HepG2 (cell line): ENCODE measurements around the gene MAT2A. TPM values are rescaled to one million over a fixed set of nuclear protein-coding genes. Genes with fewer than 3 reads are reported as not detected.

ENCODE experiments used
- EED ChIP-seq: sonication (generic); formaldehyde crosslinking; IDR thresholded peaks from 2 replicates; pipeline ENCODE4 v1.5.0; 2020; ENCODE audit warnings: mild to moderate bottlenecking, missing genetic modification reagents
- FLYWCH1 ChIP-seq: sonication (generic); formaldehyde crosslinking; IDR thresholded peaks from 2 replicates; pipeline ENCODE4 v1.8.1; 2023; ENCODE audit warnings: mild to moderate bottlenecking, missing genetic modification reagents
- HCFC1 ChIP-seq: fragments of 150-350 bp; IDR thresholded peaks from 2 replicates; pipeline ENCODE4 v1.6.1; 2014; ENCODE audit warnings: low read depth, low read length
- HIVEP1 ChIP-seq: sonication (generic); formaldehyde crosslinking; IDR thresholded peaks from 2 replicates; pipeline ENCODE4 v1.4.0; 2020; ENCODE audit warnings: mild to moderate bottlenecking, missing genetic modification reagents
- HNRNPK ChIP-seq: fragments of 200-400 bp; formaldehyde crosslinking; IDR thresholded peaks from 2 replicates; pipeline ENCODE4 v1.6.1; 2018; ENCODE audit warnings: low read length, low read depth, moderate library complexity, mild to moderate bottlenecking; ENCODE audit not compliant: poor library complexity, severe bottlenecking
- MIXL1 ChIP-seq: IDR thresholded peaks from 2 replicates; pipeline ENCODE4 v1.6.1; 2016
- NFATC3 ChIP-seq: sonication (generic); formaldehyde crosslinking; IDR thresholded peaks from 2 replicates; pipeline ENCODE4 v1.5.1; 2020; ENCODE audit warnings: mild to moderate bottlenecking, missing genetic modification reagents
- NFE2L2 ChIP-seq: fragments of 150-350 bp; IDR thresholded peaks from 2 replicates; pipeline ENCODE4 v1.6.1; 2014; ENCODE audit warnings: low read length
- PHB2 ChIP-seq: fragments of 450-650 bp; IDR thresholded peaks from 2 replicates; pipeline ENCODE4 v1.6.1; 2018; ENCODE audit not compliant: partially characterized antibody
- SP1 ChIP-seq, 2 experiments: fragments of 450-650 bp in 1 of 2; sonication (generic) in 1 of 2; formaldehyde crosslinking in 1 of 2; IDR thresholded peaks; 2 replicates each; pipeline versions ENCODE4 v1.4.0 to v1.6.1; 2016 to 2020; ENCODE audit warnings: missing genetic modification reagents in 1 of 2
- TRIM24 ChIP-seq: sonication (generic); formaldehyde crosslinking; IDR thresholded peaks from 2 replicates; pipeline ENCODE4 v1.8.0; 2022; ENCODE audit warnings: mild to moderate bottlenecking, missing genetic modification reagents
- WIZ ChIP-seq: sonication (generic); formaldehyde crosslinking; IDR thresholded peaks from 2 replicates; pipeline ENCODE4 v1.5.1; 2020; ENCODE audit warnings: mild to moderate bottlenecking, missing genetic modification reagents
- ZFP91 ChIP-seq: sonication (generic); formaldehyde crosslinking; IDR thresholded peaks from 2 replicates; pipeline ENCODE4 v1.9.0; 2022; ENCODE audit warnings: missing genetic modification reagents, mild to moderate bottlenecking, borderline replicate concordance
- ZIK1 ChIP-seq: sonication (generic); formaldehyde crosslinking; IDR thresholded peaks from 2 replicates; pipeline ENCODE4 v1.5.0; 2020; ENCODE audit warnings: mild to moderate bottlenecking, low read depth, missing genetic modification reagents, borderline replicate concordance
- ZNF660 ChIP-seq: sonication (generic); formaldehyde crosslinking; IDR thresholded peaks from 2 replicates; pipeline ENCODE4 v1.5.1; 2020; ENCODE audit warnings: mild to moderate bottlenecking, low read depth, missing genetic modification reagents, borderline replicate concordance
- ZNF749 ChIP-seq: sonication (generic); formaldehyde crosslinking; IDR thresholded peaks from 2 replicates; pipeline ENCODE4 v1.8.0; 2022; ENCODE audit warnings: mild to moderate bottlenecking, missing genetic modification reagents, moderate library complexity, borderline replicate concordance
- ZNF775 ChIP-seq: sonication (generic); formaldehyde crosslinking; IDR thresholded peaks from 2 replicates; pipeline ENCODE4 v1.4.0; 2020; ENCODE audit warnings: missing genetic modification reagents, mild to moderate bottlenecking, moderate library complexity, borderline replicate concordance
- ZNF878 ChIP-seq: sonication (generic); formaldehyde crosslinking; IDR thresholded peaks from 2 replicates; pipeline ENCODE4 v1.8.1; 2023; ENCODE audit warnings: mild to moderate bottlenecking, missing genetic modification reagents, moderate library complexity
- ZSCAN12 ChIP-seq: sonication (generic); formaldehyde crosslinking; IDR thresholded peaks from 2 replicates; pipeline ENCODE4 v1.9.0; 2021; ENCODE audit warnings: mild to moderate bottlenecking, missing genetic modification reagents
- polyA plus RNA-seq, 8 experiments: library from polyadenylated mRNA; depleted of rRNA in 3 of 8; stranded (reverse) in 7 of 8; unstranded in 1 of 8; fragments of >200 nt; fragmentation: Illumina TruSeq in 4 of 8; extraction: Trizol in 4 of 8; gene quantifications; 2 replicates each; pipeline versions ENCODE4 v1.2.1 to v1.2.3, GENCODE V29; 2011 to 2016; ENCODE audit warnings: low read depth in 4 of 8, missing spikeins in 1 of 8, mixed read lengths in 1 of 8; ENCODE audit not compliant: insufficient read depth in 1 of 8
- total RNA-seq, 5 experiments: library from RNA; depleted of rRNA; stranded (reverse); fragments of >200 nt; fragmentation: Illumina TruSeq; extraction: Trizol; gene quantifications; 2 replicates each; pipeline ENCODE4 v1.2.3, GENCODE V29; 2016; ENCODE audit warnings: low read depth in 1 of 5
- TF ChIP-seq, protein P1 (sequence below): fragments of 450-650 bp; IDR thresholded peaks from 2 replicates; pipeline ENCODE4 v1.6.1; 2017; ENCODE audit warnings: mild to moderate bottlenecking
- TF ChIP-seq, protein P2 (sequence below): sonication (generic); formaldehyde crosslinking; IDR thresholded peaks from 2 replicates; pipeline ENCODE4 v1.8.0; 2022; ENCODE audit warnings: mild to moderate bottlenecking, missing genetic modification reagents; ENCODE audit not compliant: insufficient replicate concordance
- TF ChIP-seq, protein P3 (sequence below): IDR thresholded peaks from 2 replicates; pipeline ENCODE4 v1.6.1; 2016; ENCODE audit warnings: missing compliant biosample characterization, missing genetic modification reagents, borderline replicate concordance

The MAT2A gene
- total and polyA plus RNA-seq, 2 of the 13 experiments (the other 11 are each of a cell fraction or from before 2014, with no cell fraction given) = 155 to 331 TPM

- TF ChIP-seq, protein P1, sequence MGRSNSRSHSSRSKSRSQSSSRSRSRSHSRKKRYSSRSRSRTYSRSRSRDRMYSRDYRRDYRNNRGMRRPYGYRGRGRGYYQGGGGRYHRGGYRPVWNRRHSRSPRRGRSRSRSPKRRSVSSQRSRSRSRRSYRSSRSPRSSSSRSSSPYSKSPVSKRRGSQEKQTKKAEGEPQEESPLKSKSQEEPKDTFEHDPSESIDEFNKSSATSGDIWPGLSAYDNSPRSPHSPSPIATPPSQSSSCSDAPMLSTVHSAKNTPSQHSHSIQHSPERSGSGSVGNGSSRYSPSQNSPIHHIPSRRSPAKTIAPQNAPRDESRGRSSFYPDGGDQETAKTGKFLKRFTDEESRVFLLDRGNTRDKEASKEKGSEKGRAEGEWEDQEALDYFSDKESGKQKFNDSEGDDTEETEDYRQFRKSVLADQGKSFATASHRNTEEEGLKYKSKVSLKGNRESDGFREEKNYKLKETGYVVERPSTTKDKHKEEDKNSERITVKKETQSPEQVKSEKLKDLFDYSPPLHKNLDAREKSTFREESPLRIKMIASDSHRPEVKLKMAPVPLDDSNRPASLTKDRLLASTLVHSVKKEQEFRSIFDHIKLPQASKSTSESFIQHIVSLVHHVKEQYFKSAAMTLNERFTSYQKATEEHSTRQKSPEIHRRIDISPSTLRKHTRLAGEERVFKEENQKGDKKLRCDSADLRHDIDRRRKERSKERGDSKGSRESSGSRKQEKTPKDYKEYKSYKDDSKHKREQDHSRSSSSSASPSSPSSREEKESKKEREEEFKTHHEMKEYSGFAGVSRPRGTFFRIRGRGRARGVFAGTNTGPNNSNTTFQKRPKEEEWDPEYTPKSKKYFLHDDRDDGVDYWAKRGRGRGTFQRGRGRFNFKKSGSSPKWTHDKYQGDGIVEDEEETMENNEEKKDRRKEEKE = no peak
- TF ChIP-seq ZSCAN12 (CRISPR knock-in tag) (0 out of 2 replicates have a peak, but pooled peaks have one; percentile 46), HIVEP1 (CRISPR knock-in tag) (no peak), MIXL1 (no peak; the same call in 1 of the 2 replicates), NFATC3 (CRISPR knock-in tag) (no peak), ZNF878 (no peak; the same call in 1 of the 2 replicates), SP1 (IDR thresholded peaks at IDR 0.05) (no peak), SP1 (CRISPR knock-in tag; IDR thresholded peaks at IDR 0.05) (0 out of 2 replicates have a peak, but pooled peaks have one; percentile 13), ZIK1 (CRISPR knock-in tag) (peak; percentile 56), HNRNPK (no peak), TRIM24 (CRISPR knock-in tag) (no peak), FLYWCH1 (CRISPR knock-in tag) (no peak), ZNF775 (no peak), WIZ (CRISPR knock-in tag) (no peak), NFE2L2 (no peak), HCFC1 (no peak), ZNF660 (no peak), EED (0 out of 2 replicates have a peak, but pooled peaks have one; percentile 49), PHB2 (no peak), ZNF749 (CRISPR knock-in tag) (no peak), ZFP91 (CRISPR knock-in tag) (no peak; the same call in 1 of the 2 replicates)
- TF ChIP-seq, protein P2, sequence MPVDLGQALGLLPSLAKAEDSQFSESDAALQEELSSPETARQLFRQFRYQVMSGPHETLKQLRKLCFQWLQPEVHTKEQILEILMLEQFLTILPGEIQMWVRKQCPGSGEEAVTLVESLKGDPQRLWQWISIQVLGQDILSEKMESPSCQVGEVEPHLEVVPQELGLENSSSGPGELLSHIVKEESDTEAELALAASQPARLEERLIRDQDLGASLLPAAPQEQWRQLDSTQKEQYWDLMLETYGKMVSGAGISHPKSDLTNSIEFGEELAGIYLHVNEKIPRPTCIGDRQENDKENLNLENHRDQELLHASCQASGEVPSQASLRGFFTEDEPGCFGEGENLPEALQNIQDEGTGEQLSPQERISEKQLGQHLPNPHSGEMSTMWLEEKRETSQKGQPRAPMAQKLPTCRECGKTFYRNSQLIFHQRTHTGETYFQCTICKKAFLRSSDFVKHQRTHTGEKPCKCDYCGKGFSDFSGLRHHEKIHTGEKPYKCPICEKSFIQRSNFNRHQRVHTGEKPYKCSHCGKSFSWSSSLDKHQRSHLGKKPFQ = no peak
- TF ChIP-seq, protein P3, sequence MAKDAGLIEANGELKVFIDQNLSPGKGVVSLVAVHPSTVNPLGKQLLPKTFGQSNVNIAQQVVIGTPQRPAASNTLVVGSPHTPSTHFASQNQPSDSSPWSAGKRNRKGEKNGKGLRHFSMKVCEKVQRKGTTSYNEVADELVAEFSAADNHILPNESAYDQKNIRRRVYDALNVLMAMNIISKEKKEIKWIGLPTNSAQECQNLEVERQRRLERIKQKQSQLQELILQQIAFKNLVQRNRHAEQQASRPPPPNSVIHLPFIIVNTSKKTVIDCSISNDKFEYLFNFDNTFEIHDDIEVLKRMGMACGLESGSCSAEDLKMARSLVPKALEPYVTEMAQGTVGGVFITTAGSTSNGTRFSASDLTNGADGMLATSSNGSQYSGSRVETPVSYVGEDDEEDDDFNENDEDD (CRISPR knock-in tag) = no peak
These were observed 1.1 kb upstream of the MAT2A start (continued) for GRCh38 chr2:85537600-85538506.
